ENCODE data around the gene PIGR.

Gene PIGR

GRCh38 chr1:206953126-206953525 lies 6.9 kb upstream of the PIGR start:
- DNase-seq (ENCODE audit: low spot score): no peak
- TF ChIP-seq CTCF (IDR thresholded peaks at IDR 0.05; ENCODE audit: extremely low read depth, missing control alignments): no peak

DNA sequence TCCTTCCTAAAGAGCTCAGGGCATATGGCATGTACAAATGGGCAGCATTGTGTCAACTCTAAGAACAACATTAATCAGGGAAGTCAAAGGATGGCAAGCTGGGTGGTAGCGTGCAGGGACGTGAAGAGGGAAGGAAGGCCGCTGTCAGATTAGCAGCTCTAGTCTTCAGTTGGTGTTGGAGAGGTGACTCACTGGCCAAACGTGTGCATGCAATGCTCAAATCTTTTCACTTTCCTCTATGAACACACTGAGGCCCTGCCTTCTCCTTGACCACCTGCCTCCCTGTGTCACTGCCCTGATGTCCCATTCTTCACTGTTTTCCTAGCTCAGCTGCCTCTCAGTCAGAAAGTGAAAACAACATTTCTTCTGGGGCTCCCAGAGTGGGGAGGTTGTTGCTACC lies 5.9 kb upstream of the PIGR start:
- no peak for TF ChIP-seq CTCF (IDR thresholded peaks at IDR 0.05; ENCODE audit: extremely low read depth, missing control alignments)
- no peak for DNase-seq (ENCODE audit: low spot score)

- DNase-seq (ENCODE audit: low spot score): no peak
- TF ChIP-seq CTCF (IDR thresholded peaks at IDR 0.05; ENCODE audit: extremely low read depth, missing control alignments): no peak
Observed at GRCh38 chr1:206951318-206952100, 5.2 kb upstream of the PIGR start.

- DNase-seq (ENCODE audit: low spot score): no peak
- no peak for TF ChIP-seq CTCF (IDR thresholded peaks at IDR 0.05; ENCODE audit: extremely low read depth, missing control alignments)
Observed at GRCh38 chr1:206949641-206950040, 3.4 kb upstream of the PIGR start.

GRCh38 chr1:206949208-206949607 lies 2.9 kb upstream of the PIGR start:
- DNase-seq (ENCODE audit: low spot score): no peak
- no peak for TF ChIP-seq CTCF (IDR thresholded peaks at IDR 0.05; ENCODE audit: extremely low read depth, missing control alignments)

GRCh38 chr1:206947255-206947654 lies 989 bp upstream of the PIGR start:
- DNase-seq (ENCODE audit: low spot score): no peak
- TF ChIP-seq CTCF (IDR thresholded peaks at IDR 0.05; ENCODE audit: extremely low read depth, missing control alignments): no peak

GRCh38 chr1:206945779-206946178 lies 487 bp downstream of the PIGR start:
- DNase-seq (ENCODE audit: low spot score): no peak
- TF ChIP-seq CTCF (IDR thresholded peaks at IDR 0.05; ENCODE audit: extremely low read depth, missing control alignments): no peak
